Measurements from ENCODE around the gene CNTN4.

The CNTN4 gene

GRCh38 chr3:3074551-3075257, 976.0 kb downstream of the CNTN4 start:
- TF ChIP-seq SUZ12 (IDR thresholded peaks at IDR 0.05; ENCODE audit: extremely low read depth, insufficient read depth, insufficient read length): no peak
- TF ChIP-seq YY1 (IDR thresholded peaks at IDR 0.05; ENCODE audit: insufficient read depth, insufficient read length): no peak
- no peak for TF ChIP-seq ZNF274 (IDR thresholded peaks at IDR 0.05; ENCODE audit: low read depth, low read length)
- no peak overlapping the region for H3K4me3 ChIP-seq (ENCODE audit: insufficient read length, low read depth)
- H3K4me1 ChIP-seq (ENCODE audit: insufficient read depth, insufficient read length): no peaks in the 10 kb centered on the region
- no peak for DNase-seq (ENCODE audit: low read depth, low spot score)
- H3K9me3 ChIP-seq (ENCODE audit: insufficient read depth, low read length): no peaks in the 10 kb centered on the region
- H3K36me3 ChIP-seq (ENCODE audit: insufficient read depth, insufficient read length, low read length): no peaks in the 10 kb centered on the region
- H3K9ac ChIP-seq (ENCODE audit: insufficient read length, low read depth): no peak overlapping the region
- H3K27me3 ChIP-seq (ENCODE audit: insufficient read depth, insufficient read length): no peaks in the 10 kb centered on the region

GRCh38 chr3:3080309-3080708, 981.6 kb downstream of the CNTN4 start:
- DNase-seq (ENCODE audit: low read depth, low spot score): no peak
- H3K4me1 ChIP-seq (ENCODE audit: insufficient read depth, insufficient read length): no peaks in the 10 kb centered on the region
- TF ChIP-seq SUZ12 (IDR thresholded peaks at IDR 0.05; ENCODE audit: extremely low read depth, insufficient read depth, insufficient read length): no peak
- TF ChIP-seq YY1 (IDR thresholded peaks at IDR 0.05; ENCODE audit: insufficient read depth, insufficient read length): no peak
- H3K27me3 ChIP-seq (ENCODE audit: insufficient read depth, insufficient read length): no peaks in the 10 kb centered on the region
- H3K4me3 ChIP-seq (ENCODE audit: insufficient read length, low read depth): no peak overlapping the region
- no peaks in the 10 kb centered on the region for H3K36me3 ChIP-seq (ENCODE audit: insufficient read depth, insufficient read length, low read length)
- no peak overlapping the region for H3K9ac ChIP-seq (ENCODE audit: insufficient read length, low read depth)
- no peaks in the 10 kb centered on the region for H3K9me3 ChIP-seq (ENCODE audit: insufficient read depth, low read length)

GRCh38 chr3:3081381-3082233, 982.9 kb downstream of the CNTN4 start:
- no peak overlapping the region for H3K9ac ChIP-seq (ENCODE audit: insufficient read length, low read depth)
- H3K27me3 ChIP-seq (ENCODE audit: insufficient read depth, insufficient read length): no peaks in the 10 kb centered on the region
- no peak for DNase-seq (ENCODE audit: low read depth, low spot score)
- TF ChIP-seq ZNF274 (IDR thresholded peaks at IDR 0.05; ENCODE audit: low read depth, low read length) (no peak), YY1 (IDR thresholded peaks at IDR 0.05; ENCODE audit: insufficient read depth, insufficient read length) (no peak), SUZ12 (IDR thresholded peaks at IDR 0.05; ENCODE audit: extremely low read depth, insufficient read depth, insufficient read length) (no peak)
- H3K36me3 ChIP-seq (ENCODE audit: insufficient read depth, insufficient read length, low read length): no peaks in the 10 kb centered on the region
- H3K4me3 ChIP-seq (ENCODE audit: insufficient read length, low read depth): no peak overlapping the region
- H3K4me1 ChIP-seq (ENCODE audit: insufficient read depth, insufficient read length): no peaks in the 10 kb centered on the region
- H3K9me3 ChIP-seq (ENCODE audit: insufficient read depth, low read length): no peaks in the 10 kb centered on the region

GRCh38 chr3:3082234-3082924, 983.7 kb downstream of the CNTN4 start:
- Histone ChIP-seq H3K36me3 (ENCODE audit: insufficient read depth, insufficient read length, low read length) (no peaks in the 10 kb centered on the region), H3K9ac (ENCODE audit: insufficient read length, low read depth) (no peak overlapping the region), H3K9me3 (ENCODE audit: insufficient read depth, low read length) (no peaks in the 10 kb centered on the region), H3K4me3 (ENCODE audit: insufficient read length, low read depth) (no peak overlapping the region), H3K4me1 (ENCODE audit: insufficient read depth, insufficient read length) (no peaks in the 10 kb centered on the region), H3K27me3 (ENCODE audit: insufficient read depth, insufficient read length) (no peaks in the 10 kb centered on the region)
- DNase-seq (ENCODE audit: low read depth, low spot score): no peak
- no peak for TF ChIP-seq YY1 (IDR thresholded peaks at IDR 0.05; ENCODE audit: insufficient read depth, insufficient read length)
- no peak for TF ChIP-seq SUZ12 (IDR thresholded peaks at IDR 0.05; ENCODE audit: extremely low read depth, insufficient read depth, insufficient read length)
- TF ChIP-seq ZNF274 (IDR thresholded peaks at IDR 0.05; ENCODE audit: low read depth, low read length): no peak

- Histone ChIP-seq H3K27me3 (ENCODE audit: insufficient read depth, insufficient read length) (no peaks in the 10 kb centered on the region), H3K36me3 (ENCODE audit: insufficient read depth, insufficient read length, low read length) (no peaks in the 10 kb centered on the region), H3K9ac (ENCODE audit: insufficient read length, low read depth) (no peak overlapping the region), H3K9me3 (ENCODE audit: insufficient read depth, low read length) (no peaks in the 10 kb centered on the region), H3K4me1 (ENCODE audit: insufficient read depth, insufficient read length) (no peaks in the 10 kb centered on the region), H3K4me3 (ENCODE audit: insufficient read length, low read depth) (no peak overlapping the region)
- TF ChIP-seq YY1 (IDR thresholded peaks at IDR 0.05; ENCODE audit: insufficient read depth, insufficient read length) (no peak), SUZ12 (IDR thresholded peaks at IDR 0.05; ENCODE audit: extremely low read depth, insufficient read depth, insufficient read length) (no peak), ZNF274 (IDR thresholded peaks at IDR 0.05; ENCODE audit: low read depth, low read length) (no peak)
- DNase-seq (ENCODE audit: low read depth, low spot score): no peak
These were observed 986.2 kb downstream of the CNTN4 start for GRCh38 chr3:3084890-3085289.

- no peak for DNase-seq (ENCODE audit: low read depth, low spot score)
- Histone ChIP-seq H3K9me3 (ENCODE audit: insufficient read depth, low read length) (no peaks in the 10 kb centered on the region), H3K27me3 (ENCODE audit: insufficient read depth, insufficient read length) (no peaks in the 10 kb centered on the region), H3K4me3 (ENCODE audit: insufficient read length, low read depth) (no peak overlapping the region), H3K9ac (ENCODE audit: insufficient read length, low read depth) (no peak overlapping the region), H3K4me1 (ENCODE audit: insufficient read depth, insufficient read length) (no peaks in the 10 kb centered on the region), H3K36me3 (ENCODE audit: insufficient read depth, insufficient read length, low read length) (no peaks in the 10 kb centered on the region)
- TF ChIP-seq YY1 (IDR thresholded peaks at IDR 0.05; ENCODE audit: insufficient read depth, insufficient read length): no peak
- no peak for TF ChIP-seq ZNF274 (IDR thresholded peaks at IDR 0.05; ENCODE audit: low read depth, low read length)
- no peak for TF ChIP-seq SUZ12 (IDR thresholded peaks at IDR 0.05; ENCODE audit: extremely low read depth, insufficient read depth, insufficient read length)
These were observed 987.1 kb downstream of the CNTN4 start for GRCh38 chr3:3085782-3086181.

- Histone ChIP-seq H3K27me3 (ENCODE audit: insufficient read depth, insufficient read length) (no peaks in the 10 kb centered on the region), H3K36me3 (ENCODE audit: insufficient read depth, insufficient read length, low read length) (no peaks in the 10 kb centered on the region), H3K9ac (ENCODE audit: insufficient read length, low read depth) (no peak overlapping the region), H3K9me3 (ENCODE audit: insufficient read depth, low read length) (no peaks in the 10 kb centered on the region), H3K4me1 (ENCODE audit: insufficient read depth, insufficient read length) (no peaks in the 10 kb centered on the region), H3K4me3 (ENCODE audit: insufficient read length, low read depth) (no peak overlapping the region)
- TF ChIP-seq YY1 (IDR thresholded peaks at IDR 0.05; ENCODE audit: insufficient read depth, insufficient read length) (no peak), ZNF274 (IDR thresholded peaks at IDR 0.05; ENCODE audit: low read depth, low read length) (no peak), SUZ12 (IDR thresholded peaks at IDR 0.05; ENCODE audit: extremely low read depth, insufficient read depth, insufficient read length) (no peak)
- no peak for DNase-seq (ENCODE audit: low read depth, low spot score)
These were observed 987.6 kb downstream of the CNTN4 start for GRCh38 chr3:3086239-3086638.
